ENCODE measurements around the gene FHL3. TPM values are rescaled to one million over a fixed set of nuclear protein-coding genes. Genes with fewer than 3 reads are reported as not detected.

Gene FHL3
- total and polyA plus RNA-seq, 9 of the 15 experiments (the other 6 are each of a cell fraction or from before 2014, with no cell fraction given): 6.1 to 144 (median 34.1) TPM

DNA sequence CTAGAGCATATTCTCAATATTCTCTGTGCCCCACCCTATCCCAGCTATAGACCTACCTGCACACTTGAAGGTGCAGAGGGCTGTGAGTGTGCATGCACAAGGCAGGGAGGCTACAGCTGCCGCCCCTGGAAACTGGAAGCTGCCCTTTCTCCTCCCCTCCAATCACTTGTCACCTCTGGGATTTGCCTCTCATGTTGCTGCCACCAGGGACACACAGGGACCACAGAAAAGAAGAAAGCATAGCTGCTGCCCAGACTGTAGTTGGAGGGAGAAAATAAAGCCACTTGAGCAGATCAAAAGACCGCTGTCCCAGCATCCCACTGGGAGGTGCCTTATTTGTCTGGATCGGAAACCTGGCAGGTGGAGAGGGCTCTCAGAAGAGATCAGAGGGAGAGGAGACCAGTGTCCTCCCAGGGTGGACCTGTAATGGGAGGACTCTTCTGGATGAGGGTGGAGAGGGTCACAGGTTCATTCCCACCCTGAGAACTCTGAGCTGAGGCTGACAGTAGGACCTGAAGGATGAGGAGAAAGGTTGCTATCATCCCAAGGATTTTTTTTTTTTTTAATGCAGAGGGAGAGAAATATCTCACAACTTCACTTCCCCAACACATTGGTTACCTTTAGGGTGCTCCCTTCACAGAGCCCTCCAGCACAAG lies 50.9 kb downstream of the FHL3 start:
- 26% methylated on average over 3 of the region's 3 CpGs for WGBS (ENCODE audit: insufficient coverage, low coverage, missing lambda C conversion rate)
- Histone ChIP-seq H2AFZ (ENCODE audit: low read depth, low read length) (no peak overlapping the region), H3K9me1 (ENCODE audit: control insufficient read depth, insufficient read depth, low read length) (no peaks in the 10 kb centered on the region), H4K20me1 (replicated peaks; ENCODE audit: control insufficient read depth, insufficient read depth, low read length) (0 out of 2 replicates have a peak, but pooled peaks cover 3% of the 10 kb centered on the region), H3K9me3 (replicated peaks; ENCODE audit: control insufficient read depth, insufficient read depth, low read depth, low read length) (no peaks in the 10 kb centered on the region), H3K27me3 (ENCODE audit: control insufficient read depth in 2 of 2, insufficient read depth in 2 of 2, low read length in 2 of 2) (no peaks in the 10 kb centered on the region), H3K4me2 (ENCODE audit: insufficient read depth, low read length) (no peak overlapping the region), H3K4me1 (replicated peaks in 1 of 2; ENCODE audit: control insufficient read depth in 2 of 2, insufficient read depth in 2 of 2, low read length in 2 of 2) (peaks cover 0 to 6% of the 10 kb centered on the region in 2 experiments; a peak in 1 of 5 replicates), H3K36me3 (ENCODE audit: control insufficient read depth, insufficient read depth, low read length) (peaks cover 26% of the 10 kb centered on the region; the same call in 2 of the 3 replicates), H3K79me2 (ENCODE audit: control insufficient read depth, insufficient read depth, low read length) (no peaks in the 10 kb centered on the region), H3K4me3 (no peak overlapping the region), H3K9ac (ENCODE audit: insufficient read depth in 1 of 2, low read depth in 2 of 2, low read length in 2 of 2) (no peak overlapping the region), H3K27ac (ENCODE audit: extremely low read depth, low read depth, low read length) (no peak overlapping the region)
- in situ Hi-C loops (cut with MboI) (no loop called here), intact Hi-C loops (cut with micrococcal nuclease) (no loop called here)
- CTCF ChIA-PET (ENCODE audit: low intra/inter-chr PET ratio): no interaction called here
- TF ChIP-seq, protein P1, sequence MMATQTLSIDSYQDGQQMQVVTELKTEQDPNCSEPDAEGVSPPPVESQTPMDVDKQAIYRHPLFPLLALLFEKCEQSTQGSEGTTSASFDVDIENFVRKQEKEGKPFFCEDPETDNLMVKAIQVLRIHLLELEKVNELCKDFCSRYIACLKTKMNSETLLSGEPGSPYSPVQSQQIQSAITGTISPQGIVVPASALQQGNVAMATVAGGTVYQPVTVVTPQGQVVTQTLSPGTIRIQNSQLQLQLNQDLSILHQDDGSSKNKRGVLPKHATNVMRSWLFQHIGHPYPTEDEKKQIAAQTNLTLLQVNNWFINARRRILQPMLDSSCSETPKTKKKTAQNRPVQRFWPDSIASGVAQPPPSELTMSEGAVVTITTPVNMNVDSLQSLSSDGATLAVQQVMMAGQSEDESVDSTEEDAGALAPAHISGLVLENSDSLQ (IDR thresholded peaks at IDR 0.05): no peak
- no peak for TF ChIP-seq IFI16 (CRISPR knock-in tag; IDR thresholded peaks at IDR 0.05)
- no peak for TF ChIP-seq ZNF696 (CRISPR knock-in tag; conservative IDR thresholded peaks at IDR 0.05)
- no peak for TF ChIP-seq EP300 (IDR thresholded peaks at IDR 0.05; ENCODE audit: low read length)
- no peak for TF ChIP-seq ZNF644 (tag; IDR thresholded peaks at IDR 0.05; ENCODE audit: low read depth)
- peak; percentile 26 to 40 (median 27); a peak in 3 of 6 replicates for TF ChIP-seq CTCF (IDR thresholded peaks at IDR 0.05 in 2 of 3, conservative IDR thresholded peaks at IDR 0.05 in 1 of 3; ENCODE audit: insufficient read depth in 2 of 3, low read depth in 1 of 3, low read length in 3 of 3)
- TF ChIP-seq NFATC3 (IDR thresholded peaks at IDR 0.05): no peak
- TF ChIP-seq ZNF263 (CRISPR knock-in tag; IDR thresholded peaks at IDR 0.05; ENCODE audit: borderline replicate concordance): 0 out of 2 replicates have a peak, but pooled peaks have one; percentile 37
- no peak for TF ChIP-seq HNRNPK (IDR thresholded peaks at IDR 0.05; ENCODE audit: low read depth, low read length, poor library complexity, severe bottlenecking)
- no peak for TF ChIP-seq STAG1 (CRISPR knock-in tag; IDR thresholded peaks at IDR 0.05; ENCODE audit: borderline replicate concordance)
- no peak for TF ChIP-seq HNRNPUL1 (IDR thresholded peaks at IDR 0.05; ENCODE audit: low read length)
- TF ChIP-seq MCM7 (IDR thresholded peaks at IDR 0.05): 0 out of 4 replicates have a peak, but pooled peaks of 1 of the 2 experiments have one; percentile 63
- no TSS peak for BruUV-seq (replicated peaks)
- POLR2A ChIA-PET: interaction anchor here (0.6 to 1.6 kb wide), 6 partner anchors 12 to 75 kb away, joined by 3 to 8 read pairs (median 5); no protein-coding TSS in a partner anchor
- peak; percentile 19 for FAIRE-seq
- peak in 2 of 4 experiments; percentile 32 to 36 for DNase-seq (ENCODE audit: extremely low read depth in 1 of 4, low spot score in 3 of 4)
- ATAC-seq: peak; percentile 71
